Kidney (tissue), 14 donors: ENCODE measurements around the gene SLC39A3. TPM values are rescaled to one million over a fixed set of nuclear protein-coding genes. Genes with fewer than 3 reads are reported as not detected.

Source experiments
- DNase-seq, 5 donors: peaks; one replicate each; pipeline ENCODE4 v3.0.0-alpha.2; 2013 to 2020
- FAIRE-seq: peaks from 2 replicates; lab custom pipeline; 2012; peaks lifted over from hg19 to GRCh38; lab: Jason Lieb, UNC
- H3K27ac ChIP-seq, 2 donors: one replicate each; pipeline ENCODE4 v1.7.0; 2013; ENCODE audit warnings: low read depth in 2 of 2, low read length in 2 of 2, inconsistent platforms in 1 of 2
- H3K27me3 ChIP-seq: one replicate; pipeline ENCODE4 v1.7.1; 2013; ENCODE audit warnings: low read length, inconsistent platforms; ENCODE audit not compliant: control insufficient read depth, insufficient read depth
- H3K36me3 ChIP-seq, 3 donors: one replicate each; pipeline versions ENCODE4 v1.7.0 to v1.7.1; 2013; ENCODE audit warnings: low read length in 3 of 3, control low read depth in 1 of 3, inconsistent platforms in 1 of 3; ENCODE audit not compliant: insufficient read depth in 3 of 3, control insufficient read depth in 2 of 3
- H3K4me1 ChIP-seq, 3 donors: one replicate each; pipeline versions ENCODE4 v1.7.0 to v1.7.1; 2013; ENCODE audit warnings: low read length in 3 of 3, inconsistent platforms in 1 of 3, low read depth in 1 of 3; ENCODE audit not compliant: control insufficient read depth in 2 of 3, insufficient read depth in 2 of 3
- H3K4me3 ChIP-seq, 3 donors: one replicate each; pipeline versions ENCODE4 v1.7.0 to v1.8.1; 2013; ENCODE audit warnings: low read length in 3 of 3, control low read depth in 1 of 3, inconsistent platforms in 1 of 3
- H3K9ac ChIP-seq, 3 donors: one replicate each; pipeline versions ENCODE4 v1.7.0 to v1.7.1; 2013; ENCODE audit warnings: low read length in 3 of 3, control low read depth in 1 of 3, inconsistent platforms in 1 of 3
- H3K9me3 ChIP-seq, 3 donors: one replicate each; pipeline versions ENCODE4 v1.7.0 to v1.7.1; 2013; ENCODE audit warnings: low read length in 3 of 3, control low read depth in 1 of 3, inconsistent platforms in 1 of 3; ENCODE audit not compliant: control insufficient read depth in 2 of 3, insufficient read depth in 1 of 3
- intact Hi-C: fragments of 100-400 bp; cut with DNase I; formaldehyde crosslinking; loops from one replicate; pipeline ENCODE4 v1.11.1; 2022
- polyA plus RNA-seq: library from polyadenylated mRNA; stranded (reverse); fragments of 350-450 nt; fragmentation: Illumina TruSeq; extraction: RNeasy Lipid Tissue Mini Kit (QIAGEN cat#74804); gene quantifications from one replicate; pipeline ENCODE4 v1.2.3, GENCODE V29; 2014; ENCODE audit warnings: low read depth, low replicate concordance; ENCODE audit not compliant: insufficient read depth
- total RNA-seq: library from RNA; stranded (reverse); fragmentation: NEBNext Ultra II Directional; extraction: Animal tissue kit (Norgen Biotek cat#: 25700); gene quantifications from one replicate; pipeline ENCODE4 v1.2.1, GENCODE V29; 2021
- TF ChIP-seq, protein P1 (sequence below): IDR thresholded peaks from 3 replicates; pipeline ENCODE4 v1.5.1; 2012; ENCODE audit warnings: mild to moderate bottlenecking, moderate library complexity, borderline replicate concordance; ENCODE audit not compliant: insufficient read depth; ENCODE audit errors: extremely low read depth
- donor health status: control.
- donor health status: control.
- donor health status: control.
- donor health status: control.
- donor health status: control.
- donor health status: DM: yes; HTN: yes; CAD: no.
- donor health status: Normal renal cell carcinoma (clear cell type).

Gene SLC39A3
- total and polyA plus RNA-seq, 2 donors from 2014 or later = 31.1 to 38.0 TPM

DNA sequence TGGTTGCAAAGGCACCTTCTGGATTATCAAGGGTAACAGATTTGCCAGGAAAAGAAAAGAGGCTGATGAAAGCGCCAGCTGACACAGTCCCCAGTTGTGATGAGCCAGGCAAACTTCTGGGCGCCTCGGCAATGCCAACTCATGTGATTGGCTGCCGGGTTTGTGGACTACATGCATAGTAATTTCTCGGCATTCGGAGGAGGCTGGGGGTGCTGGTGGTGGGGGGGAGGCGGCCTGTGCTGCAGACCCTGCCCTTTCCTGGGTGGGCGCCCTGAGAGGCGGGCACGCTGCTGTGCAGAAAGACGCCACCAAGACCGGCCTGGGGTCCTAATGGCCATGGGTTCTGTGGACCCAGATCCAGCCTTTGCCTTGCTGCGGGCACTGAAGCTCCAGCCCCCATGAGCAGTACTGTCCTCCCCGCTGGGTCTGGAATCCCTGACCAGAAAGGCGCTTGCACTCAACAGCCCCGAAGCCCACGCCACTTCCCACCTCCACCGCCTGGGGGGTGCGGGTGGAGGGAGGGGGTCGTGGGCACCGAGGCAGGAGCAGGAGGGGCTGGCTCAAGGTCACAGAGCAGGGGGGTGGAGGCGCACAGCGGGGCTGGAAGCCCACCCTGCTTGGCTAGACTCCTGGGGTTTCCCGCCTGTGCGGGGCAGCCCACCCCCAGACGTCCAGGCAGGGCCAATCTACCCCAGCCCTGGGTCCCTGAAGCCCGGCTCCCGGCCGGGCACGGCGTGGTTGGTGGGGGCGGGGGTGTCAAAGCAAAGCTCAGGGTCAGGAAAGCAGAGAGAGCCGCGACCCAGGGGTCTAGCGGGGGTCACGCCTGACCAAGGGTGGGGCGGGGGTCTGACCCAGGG is 19.7 kb downstream of the SLC39A3 start:
- peaks cover 0 to 8% (median 1%) of the 10 kb centered on the region in 3 donors for H3K9me3 ChIP-seq
- no peaks in the 10 kb centered on the region for H3K36me3 ChIP-seq
- TF ChIP-seq, protein P1, sequence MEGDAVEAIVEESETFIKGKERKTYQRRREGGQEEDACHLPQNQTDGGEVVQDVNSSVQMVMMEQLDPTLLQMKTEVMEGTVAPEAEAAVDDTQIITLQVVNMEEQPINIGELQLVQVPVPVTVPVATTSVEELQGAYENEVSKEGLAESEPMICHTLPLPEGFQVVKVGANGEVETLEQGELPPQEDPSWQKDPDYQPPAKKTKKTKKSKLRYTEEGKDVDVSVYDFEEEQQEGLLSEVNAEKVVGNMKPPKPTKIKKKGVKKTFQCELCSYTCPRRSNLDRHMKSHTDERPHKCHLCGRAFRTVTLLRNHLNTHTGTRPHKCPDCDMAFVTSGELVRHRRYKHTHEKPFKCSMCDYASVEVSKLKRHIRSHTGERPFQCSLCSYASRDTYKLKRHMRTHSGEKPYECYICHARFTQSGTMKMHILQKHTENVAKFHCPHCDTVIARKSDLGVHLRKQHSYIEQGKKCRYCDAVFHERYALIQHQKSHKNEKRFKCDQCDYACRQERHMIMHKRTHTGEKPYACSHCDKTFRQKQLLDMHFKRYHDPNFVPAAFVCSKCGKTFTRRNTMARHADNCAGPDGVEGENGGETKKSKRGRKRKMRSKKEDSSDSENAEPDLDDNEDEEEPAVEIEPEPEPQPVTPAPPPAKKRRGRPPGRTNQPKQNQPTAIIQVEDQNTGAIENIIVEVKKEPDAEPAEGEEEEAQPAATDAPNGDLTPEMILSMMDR = no peak
- H3K27ac ChIP-seq = no peak overlapping the region
- DNase-seq (peak in 1 of 5 donors; percentile 61), FAIRE-seq (no peak)
- H3K27me3 ChIP-seq = peaks cover 3% of the 10 kb centered on the region
- H3K4me1 ChIP-seq = peaks cover 0 to 14% (median 0%) of the 10 kb centered on the region in 3 donors
- H3K9ac ChIP-seq = no peak overlapping the region
- no peak overlapping the region for H3K4me3 ChIP-seq
- intact Hi-C loops = no loop called here

GRCh38 chr19:2719232-2719735 is 20.5 kb downstream of the SLC39A3 start:
- DNase-seq (peak in 1 of 5 donors; percentile 42), FAIRE-seq (no peak)
- intact Hi-C loops = no loop called here
- H3K9ac ChIP-seq = no peak overlapping the region
- H3K9me3 ChIP-seq = peaks cover 0 to 10% (median 2%) of the 10 kb centered on the region in 3 donors
- H3K27ac ChIP-seq = no peak overlapping the region
- H3K36me3 ChIP-seq = no peaks in the 10 kb centered on the region
- H3K4me1 ChIP-seq = peaks cover 0 to 14% (median 0%) of the 10 kb centered on the region in 3 donors
- TF ChIP-seq, protein P1 = no peak
- H3K4me3 ChIP-seq = no peak overlapping the region
- peaks cover 3% of the 10 kb centered on the region for H3K27me3 ChIP-seq

DNA sequence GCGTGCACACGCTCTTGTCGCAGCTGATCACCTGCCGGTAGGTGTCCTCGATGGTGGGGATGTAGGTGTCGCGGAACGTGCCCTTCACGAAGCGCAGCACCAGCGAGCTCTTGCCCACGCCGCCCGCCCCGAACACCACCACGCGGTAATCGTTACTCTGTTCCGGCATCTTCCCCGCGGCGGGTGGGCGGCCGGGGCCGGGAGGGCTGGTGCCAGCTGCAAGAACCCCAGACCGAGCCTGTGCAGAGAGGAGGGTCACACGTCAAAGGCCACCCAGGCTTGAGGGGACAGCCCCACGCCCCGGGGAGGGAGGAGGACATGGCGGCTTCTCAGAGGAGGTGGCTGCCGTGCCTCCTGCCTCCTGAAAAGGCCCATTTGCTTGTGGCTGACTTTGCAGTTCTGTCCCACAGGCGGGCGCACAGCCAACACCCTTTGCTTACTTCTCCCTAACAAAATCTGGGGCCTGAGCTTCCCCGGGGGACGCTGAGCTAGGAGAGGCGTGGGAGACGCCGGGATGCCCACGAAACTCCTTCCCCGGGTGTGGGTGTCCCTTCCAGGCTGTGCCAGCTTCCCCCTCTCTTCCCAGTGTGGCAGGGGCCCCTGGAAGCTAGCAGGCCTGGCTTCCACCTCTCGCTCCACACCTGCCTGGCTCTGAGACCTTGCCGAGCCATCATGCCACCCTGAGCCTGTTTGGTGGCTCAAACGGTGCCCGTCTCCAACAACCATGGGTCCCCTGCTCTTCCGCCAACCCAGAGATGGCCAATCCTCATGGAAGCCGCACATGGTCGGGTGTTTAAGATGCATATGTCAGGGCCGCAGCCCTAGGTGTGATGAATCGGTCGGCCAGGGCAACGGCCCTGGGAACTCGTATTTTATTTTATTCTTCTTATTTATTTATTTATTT is 21.9 kb downstream of the SLC39A3 start:
- Histone ChIP-seq H3K27ac (no peak overlapping the region), H3K9ac (no peak overlapping the region), H3K9me3 (peaks cover 0 to 10% (median 2%) of the 10 kb centered on the region in 3 donors), H3K4me1 (peaks cover 0 to 7% (median 0%) of the 10 kb centered on the region in 3 donors), H3K27me3 (peaks cover 3% of the 10 kb centered on the region), H3K36me3 (no peaks in the 10 kb centered on the region), H3K4me3 (no peak overlapping the region)
- intact Hi-C loops = no loop called here
- TF ChIP-seq, protein P1 = no peak
- FAIRE-seq (no peak), DNase-seq (peak in 2 of 5 donors; percentile 28 to 75)
